ENCODE results near the gene RNF130. TPM values are rescaled to one million over a fixed set of nuclear protein-coding genes. Genes with fewer than 3 reads are reported as not detected.

The RNF130 gene
- total and polyA plus RNA-seq, 7 donors: 34.3 to 144 (median 64.1) TPM

- no peak overlapping the region for H3K27ac ChIP-seq
- no peaks in the 10 kb centered on the region for H3K36me3 ChIP-seq
- WGBS, 2 donors: 50 to 83% methylated on average over 9 of the region's 9 CpGs
- H3K4me3 ChIP-seq: no peak overlapping the region
- intact Hi-C loops (cut with DNase I): no loop called here
- H3K4me1 ChIP-seq: peaks cover 0 to 55% (median 46%) of the 10 kb centered on the region in 4 donors
- TF ChIP-seq EP300 (IDR thresholded peaks at IDR 0.05) (no peak), CTCF (IDR thresholded peaks at IDR 0.05) (no peak), POLR2AphosphoS5 (IDR thresholded peaks at IDR 0.05) (no peak), POLR2A (IDR thresholded peaks at IDR 0.05) (no peak)
- no peak for DNase-seq
- no peaks in the 10 kb centered on the region for H3K27me3 ChIP-seq
- H3K9me3 ChIP-seq: no peaks in the 10 kb centered on the region
These were observed 21.2 kb downstream of the RNF130 start for GRCh38 chr5:180050121-180050940.

DNA sequence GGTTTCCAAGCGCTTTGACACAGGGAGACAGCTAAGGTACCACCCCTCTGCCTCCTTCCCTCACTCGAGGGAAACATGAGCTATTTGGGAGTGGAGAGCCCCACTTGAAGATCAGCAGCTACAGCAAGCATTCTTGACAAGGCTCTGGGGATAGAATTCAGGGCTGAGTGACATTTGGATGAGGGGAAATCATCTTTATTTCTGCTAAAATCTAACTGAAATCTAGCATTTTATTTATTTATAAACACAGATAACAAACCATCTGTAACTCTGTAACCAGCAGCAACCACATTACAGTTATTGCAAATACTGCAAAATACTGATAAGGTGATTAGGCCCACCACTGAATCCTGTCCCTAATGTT is 22.4 kb downstream of the RNF130 start:
- TF ChIP-seq POLR2A (IDR thresholded peaks at IDR 0.05) (no peak), POLR2AphosphoS5 (IDR thresholded peaks at IDR 0.05) (no peak), EP300 (IDR thresholded peaks at IDR 0.05) (no peak), CTCF (IDR thresholded peaks at IDR 0.05) (no peak)
- H3K36me3 ChIP-seq: no peaks in the 10 kb centered on the region
- WGBS, 2 donors: 56 to 60% methylated on average over 2 of the region's 2 CpGs
- DNase-seq: no peak
- no peaks in the 10 kb centered on the region for H3K27me3 ChIP-seq
- no peak overlapping the region for H3K4me3 ChIP-seq
- no peak overlapping the region for H3K27ac ChIP-seq
- peaks cover 0 to 50% (median 43%) of the 10 kb centered on the region in 4 donors for H3K4me1 ChIP-seq
- intact Hi-C loops (cut with DNase I): no loop called here
- no peaks in the 10 kb centered on the region for H3K9me3 ChIP-seq

GRCh38 chr5:180047667-180048066 is 23.9 kb downstream of the RNF130 start:
- Histone ChIP-seq H3K27ac (peak overlapping the region in 2 of 4 donors; percentile 5 to 23), H3K4me1 (peaks cover 0 to 37% (median 31%) of the 10 kb centered on the region in 4 donors), H3K4me3 (no peak overlapping the region), H3K36me3 (no peaks in the 10 kb centered on the region), H3K27me3 (no peaks in the 10 kb centered on the region), H3K9me3 (no peaks in the 10 kb centered on the region)
- TF ChIP-seq EP300 (IDR thresholded peaks at IDR 0.05): no peak
- no peak for TF ChIP-seq CTCF (IDR thresholded peaks at IDR 0.05)
- TF ChIP-seq POLR2AphosphoS5 (IDR thresholded peaks at IDR 0.05): no peak
- no peak for TF ChIP-seq POLR2A (IDR thresholded peaks at IDR 0.05)
- 44 to 78% methylated on average over 8 of the region's 8 CpGs for WGBS, 2 donors
- intact Hi-C loops (cut with DNase I): no loop called here
- DNase-seq: peak; percentile 77

DNA sequence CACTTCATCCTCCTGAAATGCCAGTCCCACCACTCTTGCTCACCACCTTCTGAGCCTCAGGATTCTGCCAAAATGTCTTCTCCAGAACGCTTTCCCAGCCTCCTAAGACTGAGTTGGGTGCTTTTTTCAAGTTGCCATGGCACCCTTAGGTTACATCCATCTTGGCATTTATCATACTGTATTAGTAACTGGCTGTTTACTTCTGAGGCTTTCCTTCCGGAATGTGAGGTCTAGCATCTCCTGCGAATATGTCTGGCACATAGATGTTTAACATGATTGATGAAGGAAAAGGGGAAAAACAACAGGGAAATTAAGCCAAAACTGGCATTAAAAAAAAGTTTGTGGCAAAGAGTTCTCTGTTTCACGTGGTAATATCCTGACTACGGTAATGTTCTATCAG is 24.9 kb downstream of the RNF130 start:
- intact Hi-C loops (cut with DNase I): no loop called here
- no peak overlapping the region for H3K27ac ChIP-seq
- H3K4me3 ChIP-seq: no peak overlapping the region
- 91 to 93% methylated on average over 5 of the region's 5 CpGs for WGBS, 2 donors
- TF ChIP-seq CTCF (IDR thresholded peaks at IDR 0.05) (no peak), POLR2A (IDR thresholded peaks at IDR 0.05) (no peak), EP300 (IDR thresholded peaks at IDR 0.05) (no peak), POLR2AphosphoS5 (IDR thresholded peaks at IDR 0.05) (no peak)
- no peaks in the 10 kb centered on the region for H3K9me3 ChIP-seq
- peaks cover 0 to 28% (median 24%) of the 10 kb centered on the region in 4 donors for H3K4me1 ChIP-seq
- H3K27me3 ChIP-seq: no peaks in the 10 kb centered on the region
- no peaks in the 10 kb centered on the region for H3K36me3 ChIP-seq
- no peak for DNase-seq
